22Rv1 (cell line): Measurements from ENCODE around the gene MLH3.

Source experiments
- CTCF ChIP-seq: fragments of 450-650 bp; IDR thresholded peaks from 2 replicates; pipeline ENCODE4 v1.5.1; 2017; ENCODE audit warnings: mild to moderate bottlenecking
- ZFX ChIP-seq: fragments of 450-650 bp; IDR thresholded peaks from 2 replicates; pipeline ENCODE4 v1.6.1; 2017; ENCODE audit warnings: antibody characterized with exemption, borderline replicate concordance

- TF ChIP-seq CTCF (no peak), ZFX (no peak)
These were observed 2.1 kb downstream of the MLH3 start for GRCh38 chr14:75049136-75049535.
